ENCODE results near the gene ROBO2.

Gene ROBO2

GRCh38 chr3:77479021-77479420 is 439.1 kb downstream of the ROBO2 start:
- no peak for DNase-seq (ENCODE audit: low spot score)

GRCh38 chr3:77489216-77489615 is 449.3 kb downstream of the ROBO2 start:
- DNase-seq (ENCODE audit: low spot score) = no peak

GRCh38 chr3:77491961-77492360 is 452.1 kb downstream of the ROBO2 start:
- no peak for DNase-seq (ENCODE audit: low spot score)

GRCh38 chr3:77500721-77501120 is 460.8 kb downstream of the ROBO2 start:
- no peak for DNase-seq (ENCODE audit: low spot score)

- no peak for DNase-seq (ENCODE audit: low spot score)
Observed at GRCh38 chr3:77506384-77506783, 466.5 kb downstream of the ROBO2 start.

GRCh38 chr3:77513542-77513941 is 473.6 kb downstream of the ROBO2 start:
- peak; percentile 43 for DNase-seq (ENCODE audit: low spot score)

GRCh38 chr3:77514766-77515165 is 474.9 kb downstream of the ROBO2 start:
- no peak for DNase-seq (ENCODE audit: low spot score)

GRCh38 chr3:77524463-77524862 is 484.6 kb downstream of the ROBO2 start:
- no peak for DNase-seq (ENCODE audit: low spot score)

GRCh38 chr3:77524946-77525682 is 485.2 kb downstream of the ROBO2 start:
- no peak for DNase-seq (ENCODE audit: low spot score)

GRCh38 chr3:77526573-77527113 is 486.7 kb downstream of the ROBO2 start:
- no peak for DNase-seq (ENCODE audit: low spot score)

- no peak for DNase-seq (ENCODE audit: low spot score)
Observed at GRCh38 chr3:77529522-77529921, 489.6 kb downstream of the ROBO2 start.

- no peak for DNase-seq (ENCODE audit: low spot score)
Observed at GRCh38 chr3:77530870-77531269, 491.0 kb downstream of the ROBO2 start.

- DNase-seq (ENCODE audit: low spot score) = no peak
Observed at GRCh38 chr3:77535116-77535515, 495.2 kb downstream of the ROBO2 start.

- DNase-seq (ENCODE audit: low spot score) = no peak
Observed at GRCh38 chr3:77536038-77536775, 496.3 kb downstream of the ROBO2 start.

- DNase-seq (ENCODE audit: low spot score) = no peak
Observed at GRCh38 chr3:77539014-77539413, 499.1 kb downstream of the ROBO2 start.

- peak; percentile 5 for DNase-seq (ENCODE audit: low spot score)
Observed at GRCh38 chr3:77539677-77540076, 499.8 kb downstream of the ROBO2 start.

GRCh38 chr3:77541203-77541922 is 501.5 kb downstream of the ROBO2 start:
- peak; percentile 80 for DNase-seq (ENCODE audit: low spot score)

GRCh38 chr3:77546246-77546645 is 506.3 kb downstream of the ROBO2 start:
- no peak for DNase-seq (ENCODE audit: low spot score)

- no peak for DNase-seq (ENCODE audit: low spot score)
Observed at GRCh38 chr3:77549034-77549433, 509.1 kb downstream of the ROBO2 start.

- DNase-seq (ENCODE audit: low spot score) = no peak
Observed at GRCh38 chr3:77553240-77553639, 513.3 kb downstream of the ROBO2 start.

GRCh38 chr3:77562089-77562488 is 522.2 kb downstream of the ROBO2 start:
- DNase-seq (ENCODE audit: low spot score) = no peak

- DNase-seq (ENCODE audit: low spot score) = no peak
Observed at GRCh38 chr3:77563012-77563411, 523.1 kb downstream of the ROBO2 start.
